WTC11 (cell line): Measurements from ENCODE around the gene C1orf167.

ENCODE experiments used
- ATF2 ChIP-seq: sonication (generic); formaldehyde crosslinking; IDR thresholded peaks from 2 replicates; pipeline ENCODE4 v1.8.1; 2022; ENCODE audit warnings: low read depth, missing genetic modification reagents, borderline replicate concordance
- CREM ChIP-seq: sonication (generic); formaldehyde crosslinking; IDR thresholded peaks from 2 replicates; pipeline ENCODE4 v1.8.1; 2022; ENCODE audit warnings: mild to moderate bottlenecking, missing genetic modification reagents, moderate library complexity
- CTCF ChIP-seq: fragments of 200-600 bp; IDR thresholded peaks from 2 replicates; pipeline ENCODE4 v1.8.0; 2022; ENCODE audit warnings: antibody characterized with exemption
- E2F4 ChIP-seq: sonication (generic); formaldehyde crosslinking; IDR thresholded peaks from 2 replicates; pipeline ENCODE4 v1.8.1; 2022; ENCODE audit warnings: low read depth, mild to moderate bottlenecking, moderate library complexity, missing genetic modification reagents, borderline replicate concordance
- MAX ChIP-seq: sonication (generic); formaldehyde crosslinking; IDR thresholded peaks from 2 replicates; pipeline ENCODE4 v1.8.0; 2022; ENCODE audit warnings: mild to moderate bottlenecking, missing genetic modification reagents
- NFE2L1 ChIP-seq: sonication (generic); formaldehyde crosslinking; IDR thresholded peaks from 2 replicates; pipeline ENCODE4 v1.8.1; 2023; ENCODE audit warnings: missing genetic modification reagents
- SMAD3 ChIP-seq: sonication (generic); formaldehyde crosslinking; IDR thresholded peaks from 2 replicates; pipeline ENCODE4 v1.8.0; 2022; ENCODE audit warnings: missing genetic modification reagents, mild to moderate bottlenecking, borderline replicate concordance
- STAT6 ChIP-seq: sonication (generic); formaldehyde crosslinking; conservative IDR thresholded peaks from 2 replicates; pipeline ENCODE4 v1.8.1; 2023; ENCODE audit warnings: mild to moderate bottlenecking, low read depth, missing genetic modification reagents, moderate library complexity
- ZBTB43 ChIP-seq: sonication (generic); formaldehyde crosslinking; IDR thresholded peaks from 2 replicates; pipeline ENCODE4 v1.8.1; 2023; ENCODE audit warnings: mild to moderate bottlenecking, missing genetic modification reagents
- ZSCAN18 ChIP-seq: fragments of 250-450 bp; sonication (Bioruptor Pico); IDR thresholded peaks from 2 replicates; pipeline ENCODE4 v2.1.2; 2022; ENCODE audit warnings: mild to moderate bottlenecking, moderate library complexity

- no peak for TF ChIP-seq E2F4 (CRISPR knock-in tag)
- TF ChIP-seq CTCF = no peak
- TF ChIP-seq ZSCAN18 (CRISPR knock-in tag) = no peak
- no peak for TF ChIP-seq STAT6 (CRISPR knock-in tag)
- TF ChIP-seq ZBTB43 (CRISPR knock-in tag) = no peak
- no peak for TF ChIP-seq ATF2 (CRISPR knock-in tag)
- TF ChIP-seq NFE2L1 (CRISPR knock-in tag) = no peak
- no peak for TF ChIP-seq MAX
- TF ChIP-seq CREM (CRISPR knock-in tag) = no peak
- no peak for TF ChIP-seq SMAD3 (CRISPR knock-in tag)
Observed at GRCh38 chr1:11804666-11805421, 42.9 kb downstream of the C1orf167 start.
